Measurements from ENCODE around the gene TENM3.

The TENM3 gene

GRCh38 chr4:182577411-182577810 lies 334.2 kb downstream of the TENM3 start:
- no peaks in the 10 kb centered on the region for H3K27me3 Mint-ChIP-seq (ENCODE audit: low read depth)
- TF ChIP-seq, protein P1, sequence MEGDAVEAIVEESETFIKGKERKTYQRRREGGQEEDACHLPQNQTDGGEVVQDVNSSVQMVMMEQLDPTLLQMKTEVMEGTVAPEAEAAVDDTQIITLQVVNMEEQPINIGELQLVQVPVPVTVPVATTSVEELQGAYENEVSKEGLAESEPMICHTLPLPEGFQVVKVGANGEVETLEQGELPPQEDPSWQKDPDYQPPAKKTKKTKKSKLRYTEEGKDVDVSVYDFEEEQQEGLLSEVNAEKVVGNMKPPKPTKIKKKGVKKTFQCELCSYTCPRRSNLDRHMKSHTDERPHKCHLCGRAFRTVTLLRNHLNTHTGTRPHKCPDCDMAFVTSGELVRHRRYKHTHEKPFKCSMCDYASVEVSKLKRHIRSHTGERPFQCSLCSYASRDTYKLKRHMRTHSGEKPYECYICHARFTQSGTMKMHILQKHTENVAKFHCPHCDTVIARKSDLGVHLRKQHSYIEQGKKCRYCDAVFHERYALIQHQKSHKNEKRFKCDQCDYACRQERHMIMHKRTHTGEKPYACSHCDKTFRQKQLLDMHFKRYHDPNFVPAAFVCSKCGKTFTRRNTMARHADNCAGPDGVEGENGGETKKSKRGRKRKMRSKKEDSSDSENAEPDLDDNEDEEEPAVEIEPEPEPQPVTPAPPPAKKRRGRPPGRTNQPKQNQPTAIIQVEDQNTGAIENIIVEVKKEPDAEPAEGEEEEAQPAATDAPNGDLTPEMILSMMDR (IDR thresholded peaks at IDR 0.05; ENCODE audit: unreplicated experiment in 3 of 3): no peak
- no peak overlapping the region for H3K4me3 Mint-ChIP-seq
- no peak overlapping the region for H3K27ac Mint-ChIP-seq
- H3K36me3 Mint-ChIP-seq (ENCODE audit: low read depth): peaks cover 5% of the 10 kb centered on the region
- peaks cover 11% of the 10 kb centered on the region for H3K4me1 Mint-ChIP-seq
- no peaks in the 10 kb centered on the region for H3K9me3 Mint-ChIP-seq

DNA sequence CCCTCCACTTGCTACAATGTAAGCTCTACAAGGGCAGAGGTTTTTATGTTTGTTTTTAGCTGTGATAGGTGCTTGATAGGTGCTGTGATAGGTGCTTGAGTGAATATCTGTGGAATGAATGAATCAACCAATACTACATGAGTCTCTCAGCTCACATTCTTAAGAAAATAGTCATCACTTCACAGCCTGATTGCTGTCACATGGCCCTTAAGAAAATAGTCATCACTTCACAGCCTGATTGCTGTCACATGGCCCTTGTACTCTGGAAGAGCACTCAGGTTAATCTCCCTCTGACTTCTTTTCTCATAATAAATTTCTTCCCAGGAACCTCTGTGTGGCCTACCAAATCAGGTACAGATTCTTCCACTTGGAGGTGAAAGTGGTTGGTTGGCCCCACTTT lies 335.2 kb downstream of the TENM3 start:
- Mint-ChIP-seq H3K9me3 (no peaks in the 10 kb centered on the region), H3K27me3 (ENCODE audit: low read depth) (no peaks in the 10 kb centered on the region), H3K36me3 (ENCODE audit: low read depth) (peaks cover 5% of the 10 kb centered on the region), H3K4me1 (peaks cover 19% of the 10 kb centered on the region), H3K4me3 (no peak overlapping the region), H3K27ac (no peak overlapping the region)
- TF ChIP-seq, protein P1 (IDR thresholded peaks at IDR 0.05; ENCODE audit: unreplicated experiment in 3 of 3): no peak

GRCh38 chr4:182582245-182582644 lies 339.0 kb downstream of the TENM3 start:
- Mint-ChIP-seq H3K9me3 (peaks cover 4% of the 10 kb centered on the region), H3K4me3 (no peak overlapping the region), H3K27ac (no peak overlapping the region), H3K4me1 (peaks cover 12% of the 10 kb centered on the region), H3K36me3 (ENCODE audit: low read depth) (peaks cover 17% of the 10 kb centered on the region), H3K27me3 (ENCODE audit: low read depth) (no peaks in the 10 kb centered on the region)
- TF ChIP-seq, protein P1 (IDR thresholded peaks at IDR 0.05; ENCODE audit: unreplicated experiment in 3 of 3): no peak

GRCh38 chr4:182583703-182584415 lies 340.7 kb downstream of the TENM3 start:
- Mint-ChIP-seq H3K27ac (no peak overlapping the region), H3K4me1 (peaks cover 12% of the 10 kb centered on the region), H3K9me3 (peaks cover 9% of the 10 kb centered on the region), H3K27me3 (ENCODE audit: low read depth) (no peaks in the 10 kb centered on the region), H3K36me3 (ENCODE audit: low read depth) (peaks cover 25% of the 10 kb centered on the region), H3K4me3 (no peak overlapping the region)
- TF ChIP-seq, protein P1 (IDR thresholded peaks at IDR 0.05; ENCODE audit: unreplicated experiment in 3 of 3): no peak

- Mint-ChIP-seq H3K4me3 (no peak overlapping the region), H3K36me3 (ENCODE audit: low read depth) (peaks cover 31% of the 10 kb centered on the region), H3K4me1 (peaks cover 12% of the 10 kb centered on the region), H3K27ac (no peak overlapping the region), H3K9me3 (peaks cover 9% of the 10 kb centered on the region), H3K27me3 (ENCODE audit: low read depth) (no peaks in the 10 kb centered on the region)
- TF ChIP-seq, protein P1 (IDR thresholded peaks at IDR 0.05; ENCODE audit: unreplicated experiment in 3 of 3): no peak
These were observed 342.1 kb downstream of the TENM3 start for GRCh38 chr4:182585321-182585720.

GRCh38 chr4:182589100-182589499 lies 345.9 kb downstream of the TENM3 start:
- TF ChIP-seq, protein P1 (IDR thresholded peaks at IDR 0.05; ENCODE audit: unreplicated experiment in 3 of 3): no peak
- Mint-ChIP-seq H3K4me3 (no peak overlapping the region), H3K27me3 (ENCODE audit: low read depth) (no peaks in the 10 kb centered on the region), H3K36me3 (ENCODE audit: low read depth) (peaks cover 34% of the 10 kb centered on the region), H3K9me3 (peaks cover 11% of the 10 kb centered on the region), H3K27ac (no peak overlapping the region), H3K4me1 (peaks cover 6% of the 10 kb centered on the region)

Measured in nephron (organoid).